Epithelial cell of proximal tubule (primary cell): Measurements from ENCODE around the gene LDLRAD4. TPM values are rescaled to one million over a fixed set of nuclear protein-coding genes. Genes with fewer than 3 reads are reported as not detected.

ENCODE experiments used
- DNase-seq: peaks from one replicate; pipeline ENCODE4 v3.0.0-alpha.2; 2011; ENCODE audit warnings: low read depth
- H3K4me3 ChIP-seq: 2 replicates; pipeline ENCODE4 v1.5.1; 2011; ENCODE audit warnings: low read depth, mild to moderate bottlenecking, low read length
- total RNA-seq: library from RNA; depleted of rRNA; stranded (reverse); fragments of >200 nt; gene quantifications from 2 replicates; pipeline ENCODE4 v1.2.3, GENCODE V29; 2015
- TF ChIP-seq, protein P1 (sequence below): conservative IDR thresholded peaks from 2 replicates; pipeline ENCODE4 v1.5.1; 2012; ENCODE audit warnings: low read depth, mild to moderate bottlenecking, low read length

The LDLRAD4 gene
- total RNA-seq, 1 donor from 2014 or later: under 0.01 TPM

DNA sequence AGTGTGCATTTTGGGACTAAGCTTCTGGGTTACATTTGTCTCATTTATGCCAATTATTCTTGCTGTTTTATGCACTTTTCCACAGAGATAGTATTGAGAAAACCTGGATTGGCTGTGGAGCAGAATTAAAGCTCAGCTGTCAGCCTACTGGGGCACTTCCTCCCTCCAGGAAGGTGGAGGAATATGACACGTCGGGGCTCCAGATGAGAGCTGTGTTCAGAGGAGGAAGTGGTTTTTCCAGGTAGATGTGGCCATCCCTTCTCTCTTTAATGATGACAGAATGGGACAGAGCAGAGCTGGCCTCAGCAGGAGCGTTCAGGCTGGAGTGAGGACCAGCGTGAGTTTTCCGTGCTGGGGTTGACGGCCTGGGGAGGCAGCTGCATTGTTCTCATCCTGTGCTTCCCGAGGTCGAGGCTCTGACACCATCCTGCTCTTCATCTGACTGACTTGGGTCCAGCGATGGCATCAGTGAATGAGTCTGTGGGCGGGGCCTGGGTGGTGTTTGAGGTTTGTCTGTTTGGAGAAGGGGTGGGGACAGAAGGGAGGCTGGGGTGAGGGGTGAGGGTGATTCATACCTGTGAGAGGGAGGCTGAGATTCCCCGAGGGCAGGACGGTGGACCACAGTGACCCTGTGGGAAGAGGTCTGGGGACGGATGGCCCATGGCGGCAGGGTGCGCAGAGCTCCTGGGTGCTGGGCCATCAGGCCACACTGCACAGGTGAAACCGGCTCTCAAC is 207.0 kb downstream of the LDLRAD4 start:
- no peak for DNase-seq
- TF ChIP-seq, protein P1, sequence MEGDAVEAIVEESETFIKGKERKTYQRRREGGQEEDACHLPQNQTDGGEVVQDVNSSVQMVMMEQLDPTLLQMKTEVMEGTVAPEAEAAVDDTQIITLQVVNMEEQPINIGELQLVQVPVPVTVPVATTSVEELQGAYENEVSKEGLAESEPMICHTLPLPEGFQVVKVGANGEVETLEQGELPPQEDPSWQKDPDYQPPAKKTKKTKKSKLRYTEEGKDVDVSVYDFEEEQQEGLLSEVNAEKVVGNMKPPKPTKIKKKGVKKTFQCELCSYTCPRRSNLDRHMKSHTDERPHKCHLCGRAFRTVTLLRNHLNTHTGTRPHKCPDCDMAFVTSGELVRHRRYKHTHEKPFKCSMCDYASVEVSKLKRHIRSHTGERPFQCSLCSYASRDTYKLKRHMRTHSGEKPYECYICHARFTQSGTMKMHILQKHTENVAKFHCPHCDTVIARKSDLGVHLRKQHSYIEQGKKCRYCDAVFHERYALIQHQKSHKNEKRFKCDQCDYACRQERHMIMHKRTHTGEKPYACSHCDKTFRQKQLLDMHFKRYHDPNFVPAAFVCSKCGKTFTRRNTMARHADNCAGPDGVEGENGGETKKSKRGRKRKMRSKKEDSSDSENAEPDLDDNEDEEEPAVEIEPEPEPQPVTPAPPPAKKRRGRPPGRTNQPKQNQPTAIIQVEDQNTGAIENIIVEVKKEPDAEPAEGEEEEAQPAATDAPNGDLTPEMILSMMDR: no peak
- H3K4me3 ChIP-seq: no peak overlapping the region

DNA sequence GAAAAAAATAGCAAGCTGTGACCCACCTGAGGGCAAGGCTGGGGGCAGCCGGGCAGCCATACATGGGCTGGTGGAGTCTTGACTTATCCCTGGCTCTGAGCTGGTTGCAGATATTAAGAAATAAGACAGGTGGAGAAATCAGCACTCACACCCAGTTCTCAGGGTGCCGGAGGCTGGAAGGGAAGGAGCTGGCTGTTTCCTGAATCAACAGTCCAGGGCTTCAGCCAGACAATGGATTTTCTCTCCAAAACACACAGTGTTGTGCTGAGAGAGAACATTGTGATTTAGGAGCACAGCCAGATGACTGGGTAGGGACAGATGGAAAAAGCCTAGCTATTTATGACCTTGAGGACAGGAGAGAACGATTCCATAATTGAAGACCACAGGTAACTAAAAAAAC is 208.8 kb downstream of the LDLRAD4 start:
- DNase-seq: no peak
- TF ChIP-seq, protein P1: no peak
- no peak overlapping the region for H3K4me3 ChIP-seq

DNA sequence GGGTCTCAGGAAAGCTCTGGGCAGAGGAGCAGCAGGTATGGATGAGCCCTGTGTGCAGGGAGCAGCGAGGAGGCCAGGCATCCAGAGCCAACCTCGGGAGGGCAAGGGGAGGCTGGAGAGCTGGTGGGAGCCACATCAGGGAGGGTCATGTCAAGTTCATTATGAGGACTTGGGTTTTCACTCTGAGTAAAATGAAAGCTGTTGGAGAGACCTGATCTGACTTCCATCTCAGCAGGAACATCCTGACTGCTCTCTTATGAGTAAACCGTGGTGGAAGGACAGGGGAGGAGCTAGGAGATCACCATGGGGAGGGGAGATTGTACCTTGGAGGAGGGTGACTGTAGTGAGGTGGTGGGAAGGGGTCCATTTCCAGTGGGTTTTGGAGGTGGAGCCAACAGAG is 209.8 kb downstream of the LDLRAD4 start:
- TF ChIP-seq, protein P1: no peak
- no peak for DNase-seq
- no peak overlapping the region for H3K4me3 ChIP-seq

DNA sequence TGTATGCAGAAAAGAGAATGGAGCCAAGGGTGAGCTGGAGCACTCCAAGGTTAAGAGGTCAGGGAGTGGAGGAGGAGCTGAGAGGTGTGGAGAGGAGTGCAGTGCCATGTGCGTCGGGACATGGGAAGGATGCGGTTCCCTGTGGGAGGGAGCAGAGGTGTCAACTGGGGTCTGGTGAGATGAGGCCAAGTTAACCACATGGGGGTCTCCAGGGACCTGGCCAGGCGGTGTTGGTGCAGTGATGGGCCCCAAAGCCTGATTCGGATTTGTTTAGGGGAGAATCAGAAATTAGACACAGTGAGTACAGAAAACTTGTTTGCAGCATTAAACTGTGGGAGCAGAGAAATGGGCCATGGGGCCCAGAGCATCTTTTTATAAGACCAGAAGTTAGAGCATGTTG is 210.5 kb downstream of the LDLRAD4 start:
- TF ChIP-seq, protein P1: no peak
- DNase-seq: no peak
- H3K4me3 ChIP-seq: no peak overlapping the region

DNA sequence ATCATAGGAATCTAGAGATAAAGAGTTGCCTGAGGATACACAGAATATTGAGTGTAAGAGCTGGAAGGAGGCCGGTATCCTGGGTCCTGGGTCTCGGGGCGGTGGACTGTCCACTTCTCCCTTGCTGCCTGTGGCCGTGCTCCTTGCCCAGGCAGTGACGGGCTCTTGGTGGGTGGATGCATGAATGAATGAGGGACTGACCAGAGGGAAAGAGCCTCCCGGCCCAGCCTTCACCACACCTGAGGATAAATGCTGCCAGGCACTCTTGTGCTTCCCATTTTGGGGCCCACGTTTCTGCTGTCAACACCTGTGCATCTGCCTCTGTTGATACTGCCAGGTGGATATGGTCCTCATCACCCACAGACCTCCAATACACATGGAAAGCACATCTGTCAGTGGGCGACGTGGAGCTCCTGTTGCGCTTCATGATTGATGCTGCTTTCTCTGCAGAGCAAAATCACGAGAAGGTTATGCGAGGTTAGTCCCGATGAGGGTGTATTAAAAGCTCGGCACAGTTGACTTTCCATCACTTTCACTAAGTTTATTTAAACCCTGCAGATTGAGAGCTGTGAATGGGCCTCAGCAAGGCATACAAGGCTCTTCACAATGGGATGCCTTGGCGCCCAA is 211.4 kb downstream of the LDLRAD4 start:
- no peak overlapping the region for H3K4me3 ChIP-seq

DNA sequence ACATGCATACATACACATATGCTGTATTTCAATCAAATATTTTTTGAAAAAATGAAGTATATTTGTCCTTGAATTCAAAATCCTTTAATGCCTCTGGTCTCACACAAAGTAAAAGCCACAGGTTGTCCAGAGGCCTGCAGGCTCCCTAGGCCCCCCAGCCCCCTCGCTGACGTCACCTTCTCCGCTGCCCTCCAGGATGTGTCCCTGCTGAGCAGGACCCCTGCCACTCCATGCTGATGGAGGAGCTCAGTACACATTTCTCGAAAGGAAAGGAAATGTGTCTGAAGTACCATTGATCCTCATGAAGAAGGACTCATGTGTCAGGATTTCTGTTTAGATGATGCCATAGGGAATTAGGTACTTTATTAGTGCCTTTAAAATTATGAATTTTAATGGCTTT is 212.1 kb downstream of the LDLRAD4 start:
- no peak for DNase-seq
- H3K4me3 ChIP-seq: no peak overlapping the region
- TF ChIP-seq, protein P1: no peak

More for the DNA sequence above, 211.4 kb downstream of the LDLRAD4 start:
- DNase-seq: no peak
- TF ChIP-seq, protein P1: no peak
